Measurements from ENCODE around the gene GYG2.

DNA sequence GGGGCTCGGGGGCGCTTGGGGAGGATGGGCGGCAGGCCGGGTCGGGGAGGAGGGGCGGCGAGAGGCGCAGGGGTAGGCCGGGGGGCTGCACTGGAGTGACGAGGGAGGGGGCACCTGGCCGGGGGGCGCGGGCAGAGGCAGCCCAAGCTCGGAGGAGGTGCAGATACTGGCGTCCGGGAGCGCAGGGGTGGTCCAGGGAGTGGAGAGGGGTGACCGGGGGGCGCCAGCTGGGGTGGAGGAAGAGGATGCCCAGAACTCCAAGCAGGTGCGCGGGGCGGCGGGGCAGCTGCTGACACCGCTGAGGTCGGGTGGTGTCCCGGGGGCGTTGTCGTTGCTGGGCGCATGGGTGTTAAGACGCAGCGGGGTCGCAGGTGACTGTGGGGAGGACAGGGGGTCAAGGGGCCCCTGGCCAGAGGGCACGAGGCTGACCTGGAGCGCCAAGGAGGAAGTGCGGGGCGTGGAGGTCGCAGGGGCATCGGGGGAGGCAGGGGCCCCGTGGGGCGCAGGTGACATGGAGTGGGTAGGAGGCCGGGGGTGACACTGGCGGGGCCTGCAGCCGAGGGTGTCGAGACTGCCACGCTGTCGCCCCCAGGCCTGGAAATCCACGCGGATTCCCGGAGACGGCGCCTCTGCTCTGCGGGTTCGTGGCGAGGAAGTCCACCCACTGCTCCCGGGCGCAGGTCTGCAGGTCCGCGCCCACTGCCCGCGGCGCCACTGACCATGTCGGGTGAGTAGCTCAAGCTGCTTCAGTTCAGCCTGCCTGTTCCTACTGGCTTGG lies 928 bp downstream of the GYG2 start:
- TF ChIP-seq, protein P1, sequence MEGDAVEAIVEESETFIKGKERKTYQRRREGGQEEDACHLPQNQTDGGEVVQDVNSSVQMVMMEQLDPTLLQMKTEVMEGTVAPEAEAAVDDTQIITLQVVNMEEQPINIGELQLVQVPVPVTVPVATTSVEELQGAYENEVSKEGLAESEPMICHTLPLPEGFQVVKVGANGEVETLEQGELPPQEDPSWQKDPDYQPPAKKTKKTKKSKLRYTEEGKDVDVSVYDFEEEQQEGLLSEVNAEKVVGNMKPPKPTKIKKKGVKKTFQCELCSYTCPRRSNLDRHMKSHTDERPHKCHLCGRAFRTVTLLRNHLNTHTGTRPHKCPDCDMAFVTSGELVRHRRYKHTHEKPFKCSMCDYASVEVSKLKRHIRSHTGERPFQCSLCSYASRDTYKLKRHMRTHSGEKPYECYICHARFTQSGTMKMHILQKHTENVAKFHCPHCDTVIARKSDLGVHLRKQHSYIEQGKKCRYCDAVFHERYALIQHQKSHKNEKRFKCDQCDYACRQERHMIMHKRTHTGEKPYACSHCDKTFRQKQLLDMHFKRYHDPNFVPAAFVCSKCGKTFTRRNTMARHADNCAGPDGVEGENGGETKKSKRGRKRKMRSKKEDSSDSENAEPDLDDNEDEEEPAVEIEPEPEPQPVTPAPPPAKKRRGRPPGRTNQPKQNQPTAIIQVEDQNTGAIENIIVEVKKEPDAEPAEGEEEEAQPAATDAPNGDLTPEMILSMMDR (IDR thresholded peaks at IDR 0.05; ENCODE audit: insufficient read depth, low read length, poor library complexity, severe bottlenecking), result no peak
- TF ChIP-seq EZH2phosphoT487 (conservative IDR thresholded peaks at IDR 0.05; ENCODE audit: low read length), result no peak

Data from SU-DHL-6 (cell line).